SH-SY5Y (cell line): ENCODE measurements around the gene HACD2.

Experiments
- GATA2 ChIP-seq: IDR thresholded peaks from 2 replicates; pipeline ENCODE4 v1.6.1; 2011; ENCODE audit warnings: mild to moderate bottlenecking, low read depth, low read length
- GATA3 ChIP-seq: IDR thresholded peaks from 2 replicates; pipeline ENCODE4 v1.6.1; 2011; ENCODE audit warnings: low read depth, mild to moderate bottlenecking, low read length, moderate library complexity

HACD2 gene, protein sequence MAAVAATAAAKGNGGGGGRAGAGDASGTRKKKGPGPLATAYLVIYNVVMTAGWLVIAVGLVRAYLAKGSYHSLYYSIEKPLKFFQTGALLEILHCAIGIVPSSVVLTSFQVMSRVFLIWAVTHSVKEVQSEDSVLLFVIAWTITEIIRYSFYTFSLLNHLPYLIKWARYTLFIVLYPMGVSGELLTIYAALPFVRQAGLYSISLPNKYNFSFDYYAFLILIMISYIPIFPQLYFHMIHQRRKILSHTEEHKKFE

DNA sequence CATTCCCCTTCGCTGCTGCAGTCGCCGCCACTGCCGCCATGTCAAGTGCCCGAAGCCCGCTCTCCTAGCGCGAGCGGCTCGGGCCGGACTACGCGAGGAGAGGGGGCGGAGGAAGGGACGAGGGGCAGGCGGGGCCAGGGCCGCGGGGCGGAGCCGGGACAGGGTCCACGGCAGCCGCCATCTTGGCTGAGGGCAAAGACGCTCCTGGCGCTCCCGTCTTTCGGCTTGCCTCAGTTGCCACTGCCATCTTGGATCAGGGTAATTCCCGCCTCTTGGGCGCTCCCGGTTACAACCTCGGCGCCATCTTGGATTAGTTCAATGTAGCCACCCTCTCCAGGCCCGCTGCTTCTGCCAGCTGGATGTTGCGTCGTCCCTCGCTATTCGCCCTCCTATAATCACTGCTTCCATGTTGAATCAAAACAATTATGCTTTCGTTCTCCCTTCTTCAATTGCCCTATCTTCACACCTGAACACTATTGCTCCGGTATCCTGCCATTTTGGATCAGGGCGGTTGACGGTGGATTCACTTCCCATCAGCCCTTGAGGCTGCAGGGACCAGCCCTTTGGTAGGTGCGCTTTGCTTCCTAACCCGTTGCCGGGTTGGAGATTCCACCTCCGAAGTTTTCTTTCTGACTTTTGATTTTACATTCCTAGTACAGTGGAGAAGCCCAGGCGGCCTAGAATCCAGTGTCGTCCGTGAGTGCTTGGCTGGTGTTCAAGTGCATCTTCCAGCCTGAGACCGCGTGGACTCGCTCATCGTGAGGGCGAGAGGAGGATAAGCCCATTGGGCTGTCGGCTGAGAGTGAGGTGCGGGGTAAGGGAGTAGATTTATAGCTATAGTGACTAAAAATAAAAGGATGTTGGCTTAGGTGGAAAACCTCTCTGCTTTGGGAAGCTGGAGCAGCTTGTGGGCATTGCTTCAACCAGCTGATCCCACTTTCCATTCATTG, at the start of gene HACD2:
Gene HACD2 (minus strand): TSS at position 66 of the 950 bp plus-strand sequence. CDS start 26 bp downstream, at position 40.
- no peak for TF ChIP-seq GATA2

GRCh38 chr3:123634149-123635051, 49.5 kb upstream of the HACD2 start:
- TF ChIP-seq GATA3, result no peak
- TF ChIP-seq GATA2, result no peak

DNA sequence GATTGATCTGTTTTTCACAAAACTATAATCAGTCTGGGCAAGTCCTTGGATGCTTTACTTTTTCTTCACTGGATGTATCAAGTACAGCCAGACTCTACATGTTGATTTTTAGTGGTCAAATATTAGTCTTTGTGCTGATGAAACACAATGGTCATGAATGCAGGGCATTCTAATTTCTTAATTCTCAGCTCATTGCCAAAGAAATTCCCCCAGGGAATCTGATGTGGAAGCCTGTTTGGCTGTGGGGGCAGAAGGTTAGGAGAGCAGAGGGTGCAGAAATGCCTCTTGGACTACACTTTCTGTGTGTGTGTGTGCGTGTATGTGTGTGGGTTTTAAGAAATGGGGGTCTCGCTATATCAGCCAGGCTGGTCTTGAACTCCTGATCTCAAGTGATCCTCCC, 48.7 kb upstream of the HACD2 start:
- TF ChIP-seq GATA3 (no peak), GATA2 (no peak)

GRCh38 chr3:123632161-123632655, 47.4 kb upstream of the HACD2 start:
- TF ChIP-seq GATA3 (no peak), GATA2 (no peak)

DNA sequence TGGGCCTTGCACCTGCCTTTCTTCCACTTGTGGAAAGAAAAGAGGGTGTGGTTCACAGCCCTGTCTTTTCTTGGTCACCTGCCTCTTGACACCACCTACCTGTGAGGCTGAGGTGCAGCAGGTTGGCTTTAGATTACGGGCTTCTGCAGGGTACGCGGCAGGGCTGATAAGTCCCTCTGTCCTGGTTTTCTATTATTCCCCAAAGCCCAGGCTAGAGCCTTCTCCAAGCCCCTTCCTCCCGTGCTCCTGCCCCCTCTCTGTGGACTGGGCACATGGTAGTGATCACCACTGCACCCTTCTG, 44.8 kb upstream of the HACD2 start:
- no peak for TF ChIP-seq GATA2
- TF ChIP-seq GATA3, result no peak

DNA sequence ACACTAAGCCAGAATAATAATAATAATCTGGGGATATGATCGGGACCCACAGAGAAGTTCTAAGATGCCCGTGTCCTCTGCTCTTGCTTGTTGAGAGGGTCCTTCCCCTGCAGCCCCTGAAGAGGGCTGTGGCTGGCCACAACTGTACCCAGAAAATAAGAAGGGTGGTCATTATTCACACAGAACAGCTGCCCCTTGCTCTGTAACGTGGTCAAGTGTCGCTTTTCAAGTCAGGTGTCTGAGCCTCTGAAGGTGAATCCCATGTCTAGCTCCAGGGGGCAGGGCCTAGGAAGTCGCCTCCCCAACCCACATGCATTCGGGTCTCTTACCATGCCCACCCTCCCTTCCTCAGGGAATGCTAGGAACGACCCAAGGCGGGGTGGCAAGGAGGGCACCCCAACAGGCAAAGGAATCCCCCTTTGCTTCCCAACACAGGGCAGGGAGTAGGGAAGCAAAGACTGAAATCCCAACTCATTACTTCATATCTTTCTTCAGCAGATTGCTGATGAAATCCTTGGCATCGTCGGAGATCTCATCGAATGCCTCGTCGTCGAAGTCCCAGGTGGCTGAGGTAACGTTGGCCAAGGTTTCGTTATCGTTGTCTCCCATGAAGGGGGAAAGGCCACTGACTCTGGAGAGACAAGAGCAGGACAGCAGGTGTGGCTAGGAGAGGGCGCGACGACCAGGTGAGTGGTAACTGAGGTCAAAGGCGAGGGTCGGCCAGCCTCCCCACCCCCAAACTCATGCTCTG, 44.3 kb upstream of the HACD2 start:
- TF ChIP-seq GATA2 (no peak), GATA3 (no peak)

DNA sequence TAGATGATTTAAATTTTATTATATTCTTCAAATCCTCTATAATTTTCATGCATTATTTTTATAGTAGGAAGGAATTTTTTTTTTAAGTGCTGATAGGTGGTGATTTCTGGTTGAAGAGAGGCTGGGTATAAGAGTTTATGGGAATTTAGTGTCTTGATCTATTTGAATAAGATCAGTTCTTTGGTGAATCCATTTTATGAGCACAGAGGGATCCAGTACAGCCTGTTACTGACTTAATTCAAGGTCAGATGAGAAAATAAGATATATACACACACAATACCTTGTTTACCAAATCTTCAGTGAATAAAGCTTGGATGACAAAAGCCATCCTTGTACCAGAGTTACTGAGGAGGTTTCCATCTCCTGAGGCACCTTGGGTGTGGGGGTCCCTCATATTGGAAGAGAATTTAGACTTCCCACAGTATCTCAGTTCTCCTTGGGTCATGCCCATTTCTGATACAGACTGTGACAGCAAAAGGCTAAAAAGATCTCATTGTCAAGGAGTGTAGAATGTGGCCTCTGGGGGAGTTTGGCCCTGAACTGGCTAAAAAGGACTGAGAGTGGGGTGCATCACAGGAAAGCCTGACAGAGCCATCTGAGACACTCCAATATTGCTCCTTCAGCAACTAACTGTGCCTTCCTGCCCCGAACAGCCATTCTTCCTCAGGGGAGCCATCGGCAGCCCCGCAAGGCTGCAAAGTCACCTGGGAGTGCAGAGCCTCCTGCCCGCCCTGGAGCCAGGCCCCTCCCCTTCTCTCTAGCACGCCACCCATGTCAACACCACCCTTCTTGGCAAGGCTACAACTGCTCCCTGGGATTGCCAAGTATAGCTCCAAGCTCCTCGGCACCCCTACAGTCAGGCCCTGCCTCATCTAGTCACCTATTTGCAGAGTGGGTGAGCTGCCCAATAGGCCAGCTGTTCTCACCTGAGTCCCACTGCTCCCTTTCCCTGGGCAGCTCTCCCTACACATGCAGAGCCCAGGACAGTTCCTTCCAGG, 43.1 kb upstream of the HACD2 start:
- TF ChIP-seq GATA2 (no peak), GATA3 (no peak)

GRCh38 chr3:123626881-123627280, 42.0 kb upstream of the HACD2 start:
- TF ChIP-seq GATA3, result no peak
- no peak for TF ChIP-seq GATA2

- TF ChIP-seq GATA3 (no peak), GATA2 (no peak)
Observed at GRCh38 chr3:123624302-123624701, 39.4 kb upstream of the HACD2 start.

- TF ChIP-seq GATA3 (no peak), GATA2 (no peak)
Observed at GRCh38 chr3:123623346-123623880, 38.6 kb upstream of the HACD2 start.

DNA sequence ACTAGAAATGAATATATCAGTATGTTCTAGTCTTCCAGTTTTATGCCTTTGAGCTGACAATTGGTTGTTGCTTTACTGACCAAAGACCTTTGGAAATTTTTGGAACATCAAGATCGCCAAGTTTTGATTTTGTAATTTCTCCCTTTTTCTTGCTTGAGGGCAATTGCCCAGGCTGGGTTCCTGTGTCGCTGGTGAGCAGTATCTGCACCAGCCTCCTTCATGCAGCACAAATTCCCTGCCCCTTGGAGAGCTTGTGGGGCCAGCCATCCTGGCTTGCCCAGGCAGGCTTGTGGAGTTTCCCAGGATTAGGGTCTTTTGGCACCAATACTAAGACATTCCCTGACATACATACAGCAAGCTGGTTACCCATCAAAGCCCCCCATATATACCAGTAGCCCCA, 37.9 kb upstream of the HACD2 start:
- TF ChIP-seq GATA3 (no peak), GATA2 (no peak)

GRCh38 chr3:123621850-123622189, 37.0 kb upstream of the HACD2 start:
- TF ChIP-seq GATA2, result no peak
- TF ChIP-seq GATA3, result no peak
